IMR-90 (cell line): ENCODE results near the gene CCDC38. TPM values are rescaled to one million over a fixed set of nuclear protein-coding genes. Genes with fewer than 3 reads are reported as not detected.

Source experiments
- ATAC-seq: fragments of 200-7000 bp; cut with Tn5 transposase; 2 replicates; pipeline ENCODE4 v1.9.1; 2020; ENCODE audit warnings: low read depth, mild to moderate bottlenecking, moderate library complexity
- BruUV-seq: library from RNA; stranded (reverse); fragments of 400-500 nt; replicated peaks from 2 replicates; lab custom pipeline; 2021; lab: Mats Ljungman, UMichigan
- CTCF ChIA-PET: fragments of 300-600 bp; formaldehyde crosslinking; extraction: SDS; loops from one replicate; lab custom pipeline; 2021; ENCODE audit warnings: antibody characterized with exemption; lab: Yijun Ruan, JAX
- POLR2A ChIA-PET: fragments of 300-600 bp; sonication (Branson Sonifier 250); formaldehyde crosslinking; loops from one replicate; lab custom pipeline; 2022; ENCODE audit warnings: antibody characterized with exemption; ENCODE audit not compliant: unreplicated experiment; lab: Charles Lee
- DNase-seq: peaks from one replicate; pipeline ENCODE4 v3.0.0; 2013
- H2AFZ ChIP-seq: replicated peaks from 2 replicates; pipeline ENCODE3; 2013; ENCODE audit warnings: low read length, mild to moderate bottlenecking; ENCODE audit not compliant: poor library complexity
- H2AK5ac ChIP-seq: 2 replicates; pipeline ENCODE4 v1.6.1; 2013; ENCODE audit warnings: low read depth, low read length, inconsistent platforms
- H2AK9ac ChIP-seq: replicated peaks from 2 replicates; pipeline ENCODE3; 2013; ENCODE audit warnings: mild to moderate bottlenecking, low read depth, low read length, moderate library complexity; ENCODE audit not compliant: poor library complexity
- H2BK120ac ChIP-seq: 2 replicates; pipeline ENCODE4 v1.6.1; 2013; ENCODE audit warnings: low read depth, low read length, inconsistent platforms
- H2BK15ac ChIP-seq: 3 replicates; pipeline ENCODE4 v1.6.1; 2013; ENCODE audit warnings: low read depth, low read length, inconsistent platforms
- H2BK20ac ChIP-seq: 2 replicates; pipeline ENCODE4 v1.6.1; 2013; ENCODE audit warnings: low read depth, mild to moderate bottlenecking, inconsistent platforms, low read length, moderate library complexity
- H2BK5ac ChIP-seq: 2 replicates; pipeline ENCODE4 v1.6.1; 2013; ENCODE audit warnings: mild to moderate bottlenecking, low read depth, low read length, inconsistent platforms; ENCODE audit not compliant: poor library complexity, severe bottlenecking
- H3K14ac ChIP-seq: replicated peaks from 2 replicates; pipeline ENCODE4 v1.6.1; 2013; ENCODE audit warnings: low read depth, low read length, inconsistent platforms
- H3K18ac ChIP-seq: 2 replicates; pipeline ENCODE4 v1.6.1; 2013; ENCODE audit warnings: low read depth, low read length, control low read depth
- H3K23ac ChIP-seq: 2 replicates; pipeline ENCODE4 v1.6.1; 2013; ENCODE audit warnings: low read depth, low read length, inconsistent platforms
- H3K27ac ChIP-seq: 2 replicates; pipeline ENCODE4 v1.5.1; 2013; ENCODE audit warnings: mild to moderate bottlenecking, control low read depth, low read length; ENCODE audit not compliant: insufficient read depth
- H3K27me3 ChIP-seq: 2 replicates; pipeline ENCODE4 v1.6.1; 2013; ENCODE audit warnings: low read length; ENCODE audit not compliant: control insufficient read depth, insufficient read depth
- H3K36me3 ChIP-seq: 2 replicates; pipeline ENCODE4 v1.6.1; 2013; ENCODE audit warnings: low read length, mixed read lengths; ENCODE audit not compliant: control insufficient read depth, insufficient read depth
- H3K4ac ChIP-seq: 2 replicates; pipeline ENCODE4 v1.6.1; 2013; ENCODE audit warnings: low read depth, low read length, inconsistent platforms
- H3K4me1 ChIP-seq: 2 replicates; pipeline ENCODE4 v1.6.1; 2013; ENCODE audit warnings: low read length, mixed read lengths; ENCODE audit not compliant: control insufficient read depth, insufficient read depth
- H3K4me2 ChIP-seq: 2 replicates; pipeline ENCODE4 v1.6.1; 2013; ENCODE audit warnings: low read depth, mild to moderate bottlenecking, control low read depth, low read length, moderate library complexity
- H3K4me3 ChIP-seq: 2 replicates; pipeline ENCODE4 v1.5.1; 2013; ENCODE audit warnings: low read depth, mild to moderate bottlenecking, control low read depth, low read length, moderate library complexity; ENCODE audit not compliant: insufficient read depth
- H3K56ac ChIP-seq: 2 replicates; pipeline ENCODE4 v1.6.1; 2013; ENCODE audit warnings: low read length, inconsistent platforms; ENCODE audit not compliant: insufficient read depth; ENCODE audit errors: extremely low read depth
- H3K79me1 ChIP-seq, 2 experiments: 2 replicates each; pipeline ENCODE4 v1.6.1; 2013; ENCODE audit warnings: low read length in 2 of 2, inconsistent platforms in 1 of 2, low read depth in 1 of 2
- H3K9ac ChIP-seq: 2 replicates; pipeline ENCODE4 v1.6.1; 2013; ENCODE audit warnings: low read depth, low read length, control low read depth
- H3K9me1 ChIP-seq: 2 replicates; pipeline ENCODE4 v1.6.1; 2013; ENCODE audit warnings: low read length, inconsistent platforms; ENCODE audit not compliant: insufficient read depth
- H3K9me3 ChIP-seq: 2 replicates; pipeline ENCODE4 v1.6.1; 2013; ENCODE audit warnings: low read length; ENCODE audit not compliant: control insufficient read depth, insufficient read depth
- H4K20me1 ChIP-seq: 2 replicates; pipeline ENCODE4 v1.6.1; 2013; ENCODE audit warnings: low read length, inconsistent platforms; ENCODE audit not compliant: insufficient read depth
- H4K5ac ChIP-seq: 2 replicates; pipeline ENCODE4 v1.6.1; 2013; ENCODE audit warnings: mild to moderate bottlenecking, low read depth, low read length, control low read depth
- H4K8ac ChIP-seq, 2 experiments: 2 replicates each; pipeline ENCODE4 v1.6.1; 2013; ENCODE audit warnings: low read depth in 2 of 2, low read length in 2 of 2, control low read depth in 1 of 2, inconsistent platforms in 1 of 2
- H4K91ac ChIP-seq: 2 replicates; pipeline ENCODE4 v1.6.1; 2013; ENCODE audit warnings: low read depth, low read length, inconsistent platforms; ENCODE audit not compliant: insufficient read depth
- CEBPB ChIP-seq: IDR thresholded peaks from 2 replicates; pipeline ENCODE4 v1.6.1; 2012; ENCODE audit warnings: low read depth, low read length, improper control_type of control experiment
- CHD1 ChIP-seq: IDR thresholded peaks from 2 replicates; pipeline ENCODE4 v1.6.1; 2012; ENCODE audit warnings: low read depth, low read length, improper control_type of control experiment
- CTCF ChIP-seq: conservative IDR thresholded peaks from 2 replicates; pipeline ENCODE4 v1.5.1; 2012; ENCODE audit warnings: mild to moderate bottlenecking, low read depth, low read length, improper control_type of control experiment
- MAFK ChIP-seq: IDR thresholded peaks from 2 replicates; pipeline ENCODE4 v1.6.1; 2012; ENCODE audit warnings: low read depth, low read length, improper control_type of control experiment
- MAZ ChIP-seq: IDR thresholded peaks from 2 replicates; pipeline ENCODE4 v1.6.1; 2012; ENCODE audit warnings: low read depth, mild to moderate bottlenecking, low read length, improper control_type of control experiment, moderate library complexity, borderline replicate concordance
- MXI1 ChIP-seq: IDR thresholded peaks from 2 replicates; pipeline ENCODE4 v1.6.1; 2012; ENCODE audit warnings: low read depth, mild to moderate bottlenecking, low read length, moderate library complexity, borderline replicate concordance
- NFE2L2 ChIP-seq: fragments of 150-350 bp; IDR thresholded peaks from 2 replicates; pipeline ENCODE4 v1.6.1; 2016; ENCODE audit warnings: low read depth, mild to moderate bottlenecking, low read length
- POLR2A ChIP-seq: IDR thresholded peaks from 2 replicates; pipeline ENCODE4 v1.6.1; 2012; ENCODE audit warnings: mild to moderate bottlenecking, low read depth, low read length
- RAD21 ChIP-seq: IDR thresholded peaks from 2 replicates; pipeline ENCODE4 v1.6.1; 2012; ENCODE audit warnings: low read length, improper control_type of control experiment
- RFX5 ChIP-seq: IDR thresholded peaks from 2 replicates; pipeline ENCODE4 v1.8.0; 2012; ENCODE audit warnings: low read depth, mild to moderate bottlenecking, low read length, moderate library complexity
- SMC3 ChIP-seq: fragments of 150-350 bp; IDR thresholded peaks from 2 replicates; pipeline ENCODE4 v1.6.1; 2016; ENCODE audit warnings: low read depth, mild to moderate bottlenecking, antibody characterized with exemption, low read length, moderate library complexity
- WGBS, 2 experiments: methylation state at CpG; one replicate each; pipeline versions ENCODE4 v1.1.5 to v1.1.7; 2013; ENCODE audit warnings: missing lambda C conversion rate in 2 of 2; ENCODE audit not compliant: insufficient read length in 1 of 2; ENCODE audit errors: extremely low coverage in 2 of 2; 5-methylcytosine and 5-hydroxymethylcytosine counted together
- dilution Hi-C: fragments of 300-500 bp; cut with HindIII; formaldehyde crosslinking; loops from one replicate; pipeline ENCODE4 v1.14.3; 2018; ENCODE audit warnings: low sequenced_read_pairs; ENCODE audit not compliant: unreplicated experiment
- in situ Hi-C: fragments of 300-500 bp; cut with MboI; formaldehyde crosslinking; loops from 3 replicates; pipeline ENCODE4 v1.14.3; 2019; ENCODE audit warnings: low sequenced_read_pairs, inconsistent platforms, mixed read lengths
- intact Hi-C: fragments of 100-400 bp; cut with micrococcal nuclease; formaldehyde crosslinking; loops from 2 replicates; pipeline ENCODE4 v1.10.0; 2022
- polyA plus RNA-seq, 3 experiments: library from polyadenylated mRNA; depleted of rRNA; stranded (reverse); fragments of >200 nt; gene quantifications; 2 replicates each; pipeline ENCODE4 v1.2.3, GENCODE V29; 2012; ENCODE audit warnings: low replicate concordance in 1 of 3
- total RNA-seq: library from RNA; depleted of rRNA; stranded (reverse); fragments of >200 nt; gene quantifications from 2 replicates; pipeline ENCODE4 v1.2.3, GENCODE V29; 2012

CCDC38 gene
- total and polyA plus RNA-seq, 2 of the 4 experiments (the other 2 are of a cell fraction): not detected

DNA sequence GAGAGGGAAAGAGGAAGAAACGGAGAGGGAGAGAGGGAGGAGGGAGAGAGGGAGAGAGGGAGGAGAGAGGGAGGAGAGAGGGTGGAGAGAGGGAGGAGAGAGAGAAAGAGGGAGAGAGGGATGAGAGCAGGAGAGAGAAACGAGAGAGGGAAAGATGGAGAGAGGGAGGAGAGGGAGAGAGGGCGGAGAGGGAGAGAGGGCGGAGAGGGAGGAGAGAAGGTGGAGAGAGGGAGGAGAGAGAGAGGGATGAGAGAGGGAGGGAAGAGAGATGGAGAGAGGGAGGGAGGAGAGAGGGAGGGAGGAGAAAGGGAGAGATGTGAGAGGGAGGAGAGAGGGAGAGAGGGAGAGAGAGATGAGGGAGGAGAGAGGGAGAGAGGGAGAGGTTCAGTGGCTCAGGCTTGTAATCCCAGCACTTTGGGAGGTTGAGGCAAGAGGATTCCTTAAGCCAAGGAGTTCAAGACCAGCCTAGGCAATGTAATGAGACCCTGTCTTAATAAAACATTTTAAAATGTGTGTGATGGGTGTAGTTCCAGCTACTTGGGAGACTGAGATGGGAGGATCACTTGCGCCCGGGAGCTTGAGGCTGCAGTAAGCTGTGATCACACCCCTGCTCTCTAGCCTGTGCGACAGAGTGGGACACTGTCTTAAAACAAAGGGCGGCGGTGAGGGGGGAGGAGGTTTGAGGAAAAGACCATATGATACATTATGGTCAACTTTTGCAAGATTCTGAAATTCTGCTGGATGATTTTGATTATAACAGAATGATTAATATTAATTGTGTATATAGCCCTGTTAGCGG lies 105.0 kb downstream of the CCDC38 start:
- dilution Hi-C loops: no loop called here
- H2BK20ac ChIP-seq: peak overlapping the region; percentile 67
- no peaks in the 10 kb centered on the region for H3K9me3 ChIP-seq
- ChIA-PET CTCF (interaction anchor here (0.8 kb wide), 1 partner anchor 11 kb away, joined by 5 read pairs; no protein-coding TSS in a partner anchor), POLR2A (no interaction called here)
- no peak for DNase-seq
- peaks cover 5% of the 10 kb centered on the region for H3K9me1 ChIP-seq
- no TSS peak for BruUV-seq
- H4K91ac ChIP-seq: no peak overlapping the region
- peak; percentile 41 for ATAC-seq
- H2BK5ac ChIP-seq: no peak overlapping the region
- no peaks in the 10 kb centered on the region for H4K20me1 ChIP-seq
- H2BK15ac ChIP-seq: peak overlapping the region; percentile 83; the same call in 2 of the 3 replicates
- no peak for TF ChIP-seq RAD21
- TF ChIP-seq CTCF: no peak
- TF ChIP-seq RFX5: no peak
- no peak for TF ChIP-seq NFE2L2
- no peak for TF ChIP-seq CHD1
- no peak for TF ChIP-seq MAFK
- TF ChIP-seq POLR2A: no peak
- no peak for TF ChIP-seq MXI1
- TF ChIP-seq SMC3: no peak
- no peak for TF ChIP-seq CEBPB
- TF ChIP-seq MAZ: no peak
- H3K56ac ChIP-seq: no peak overlapping the region
- no peaks in the 10 kb centered on the region for H3K79me1 ChIP-seq
- H2AK9ac ChIP-seq: no peak overlapping the region
- H2BK120ac ChIP-seq: peak overlapping the region; percentile 44
- peak overlapping the region; percentile 34; the same call in 1 of the 2 replicates for H3K14ac ChIP-seq
- peak overlapping the region; percentile 19; the same call in 1 of the 2 replicates for H3K9ac ChIP-seq
- H3K4me1 ChIP-seq: peaks cover 8% of the 10 kb centered on the region; the same call in 1 of the 2 replicates
- in situ Hi-C loops: no loop called here
- peak overlapping the region; percentile 45; the same call in 1 of the 2 replicates for H3K27ac ChIP-seq
- H3K4me2 ChIP-seq: peak overlapping the region; percentile 51; the same call in 1 of the 2 replicates
- 31 to 38% methylated on average over 1 to 4 of the region's 10 CpGs for WGBS, 2 experiments
- H4K5ac ChIP-seq: peak overlapping the region; percentile 64; the same call in 1 of the 2 replicates
- H2AFZ ChIP-seq: peak overlapping the region; percentile 70
- H3K36me3 ChIP-seq: no peaks in the 10 kb centered on the region
- peak overlapping the region; percentile 48 for H3K4ac ChIP-seq
- intact Hi-C loops: loop anchor here (10.0 kb wide), 1 partner anchor 1283 kb away; no protein-coding TSS in a partner anchor
- peak overlapping the region; percentile 51 for H2AK5ac ChIP-seq
- H3K18ac ChIP-seq: peak overlapping the region; percentile 54; the same call in 1 of the 2 replicates
- H3K4me3 ChIP-seq: no peak overlapping the region; the same call in 1 of the 2 replicates
- no peak overlapping the region for H3K23ac ChIP-seq
- peaks cover 3% of the 10 kb centered on the region; the same call in 1 of the 2 replicates for H3K27me3 ChIP-seq
- peak overlapping the region in 1 of 2 experiments; percentile 29; a peak in 1 of 4 replicates for H4K8ac ChIP-seq
